Stimulated activated CD8-positive, alpha-beta memory T cell treated with anti-CD3 and anti-CD28 coated beads, Interleukin-15, amount 100 ng/mL, for 48 hours (primary cell): ENCODE data around the gene ARHGAP10.

Experiments
- DNase-seq, 2 donors: peaks; one replicate each; pipeline ENCODE4 v3.0.0-alpha.2; 2020; ENCODE audit warnings: low read depth in 2 of 2

ARHGAP10 gene

DNA sequence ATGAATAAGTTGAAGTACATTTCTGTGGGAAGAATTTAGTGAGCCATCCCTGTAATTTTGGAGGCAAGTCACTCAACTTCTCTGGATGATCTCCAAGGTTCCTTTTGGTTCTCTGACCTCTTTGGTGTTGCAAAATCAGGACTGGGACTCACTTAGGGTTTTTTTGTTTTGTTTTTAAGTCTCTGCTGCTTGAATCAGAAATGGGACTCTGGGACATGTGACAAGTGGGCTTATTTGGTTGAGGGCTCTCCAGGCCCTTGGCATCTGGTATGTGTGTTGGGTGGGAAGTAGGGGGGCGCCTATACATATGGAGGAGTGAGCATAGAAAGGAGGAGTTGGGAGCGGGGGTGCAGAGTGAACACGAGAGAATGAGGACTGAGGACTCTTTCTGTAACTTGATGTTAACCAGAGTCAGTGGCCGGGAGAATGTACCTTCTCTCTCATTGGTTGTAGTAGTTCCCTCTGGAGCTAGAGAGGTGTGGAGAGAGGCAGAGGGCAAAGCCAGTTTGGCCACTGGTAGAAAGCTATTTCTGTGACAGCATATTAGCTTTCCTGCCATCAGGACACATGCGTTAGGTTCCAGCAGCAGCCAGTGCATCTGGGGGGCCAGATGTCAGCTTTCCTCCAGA is 1.9 kb downstream of the ARHGAP10 start:
- no peak for DNase-seq

DNA sequence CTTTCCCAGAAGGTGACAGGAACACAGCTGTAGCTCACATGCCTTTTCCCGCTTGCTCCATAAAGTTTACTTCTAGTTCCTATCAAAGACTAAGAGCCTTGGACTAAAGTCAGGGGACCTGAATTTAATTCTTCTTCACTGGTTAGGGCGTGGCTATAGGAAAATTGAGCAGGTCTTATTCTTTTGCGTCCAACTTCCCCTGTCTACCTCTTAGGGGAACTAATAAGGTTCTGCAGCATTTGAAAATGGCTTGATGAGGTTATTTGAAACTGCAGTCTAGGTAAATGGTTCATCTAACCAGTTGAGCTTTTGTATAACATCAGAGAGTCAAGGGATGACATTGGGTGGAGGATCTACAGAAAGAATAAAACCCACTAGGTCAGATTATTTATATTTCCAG is 2.6 kb downstream of the ARHGAP10 start:
- DNase-seq = no peak

DNA sequence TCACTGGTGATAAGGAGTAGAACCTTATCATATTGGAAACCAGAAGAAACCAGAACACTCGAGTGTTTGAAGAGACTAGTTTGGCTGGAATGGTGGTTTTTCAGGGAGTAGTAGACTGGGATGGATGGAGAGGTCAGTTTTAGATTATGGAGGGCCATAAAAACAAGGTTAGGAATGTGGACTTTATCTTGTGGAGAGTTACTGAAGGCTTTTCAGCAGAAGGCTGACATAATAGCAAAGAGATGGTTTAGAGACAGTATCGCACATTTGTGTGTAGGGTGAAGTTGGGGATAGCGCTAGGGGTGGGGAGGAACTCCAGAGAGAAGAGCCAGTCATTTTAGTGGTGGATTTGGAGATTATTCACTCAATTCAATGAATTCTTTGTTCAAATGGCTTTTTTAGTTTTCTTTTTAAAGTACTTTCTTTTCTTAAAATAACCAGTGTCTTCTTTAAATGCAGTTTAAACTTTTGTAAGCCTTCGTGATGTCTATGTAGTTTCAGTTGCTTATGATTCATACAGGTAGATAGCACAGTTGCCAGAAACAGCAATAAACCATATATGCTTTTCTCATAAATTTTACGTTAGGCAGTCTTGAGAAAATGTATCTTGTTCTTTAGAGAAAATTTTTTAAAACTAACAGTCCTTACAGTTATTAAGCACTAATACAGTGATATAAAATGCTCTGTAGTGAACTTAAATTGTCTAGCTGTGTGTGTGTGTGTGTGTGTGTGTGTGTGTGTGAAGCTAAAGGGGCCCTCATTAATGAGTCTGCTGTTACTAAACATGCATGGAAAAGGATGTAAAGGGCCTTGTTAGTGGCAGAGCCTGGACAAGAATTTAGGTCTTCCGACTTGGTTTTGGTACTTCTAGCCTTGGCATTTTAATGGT is 3.8 kb downstream of the ARHGAP10 start:
- DNase-seq = no peak

- no peak for DNase-seq
Measured at GRCh38 chr4:147736458-147736857, 4.6 kb downstream of the ARHGAP10 start.

- DNase-seq = no peak
Measured at GRCh38 chr4:147737623-147738022, 5.7 kb downstream of the ARHGAP10 start.

DNA sequence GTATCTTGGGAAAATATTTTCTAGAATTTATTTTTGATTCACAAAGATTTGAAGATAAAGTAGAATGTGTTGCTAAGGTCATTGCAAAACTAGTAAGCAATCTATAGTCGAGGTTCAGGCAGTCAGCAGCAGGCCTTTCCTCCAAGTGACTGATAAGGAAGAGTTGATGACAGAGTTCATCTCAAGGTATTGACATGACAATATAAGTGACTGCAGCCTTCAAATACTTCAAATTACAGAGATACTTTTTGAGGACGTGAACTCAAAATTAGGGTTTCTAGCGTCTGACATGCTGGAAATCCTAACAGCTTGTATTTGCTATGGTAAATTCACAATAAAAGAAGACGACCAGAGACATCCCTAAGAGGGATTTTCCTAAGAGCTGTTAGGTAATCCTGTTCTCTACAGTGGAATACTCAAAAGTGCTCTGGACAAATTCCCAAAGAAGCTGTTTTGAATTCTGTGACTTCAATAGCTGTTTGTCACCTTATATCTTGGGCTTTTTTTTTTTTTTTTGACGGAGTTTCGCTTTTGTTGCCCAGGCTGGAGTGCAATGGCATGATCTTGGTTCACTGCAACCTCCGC is 7.4 kb downstream of the ARHGAP10 start:
- DNase-seq = no peak

DNA sequence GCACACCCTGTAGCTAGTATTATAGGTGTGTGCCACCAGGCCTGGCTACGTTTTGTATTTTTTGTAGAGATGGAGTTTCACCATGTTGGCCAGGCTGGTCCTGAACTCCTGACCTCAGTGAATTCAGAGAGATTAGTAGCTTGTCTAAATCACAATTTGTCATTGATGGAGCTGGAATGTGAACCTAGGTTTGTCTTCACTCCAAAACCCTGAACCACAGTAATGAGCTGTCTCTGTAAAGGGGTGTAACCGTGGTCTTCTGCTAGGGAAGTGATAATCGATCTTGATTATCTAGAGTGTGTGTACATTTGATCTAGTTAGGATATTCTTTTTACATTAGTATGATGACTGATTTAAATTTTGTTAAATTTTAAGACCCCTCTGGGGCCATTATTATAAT is 8.3 kb downstream of the ARHGAP10 start:
- no peak for DNase-seq

DNA sequence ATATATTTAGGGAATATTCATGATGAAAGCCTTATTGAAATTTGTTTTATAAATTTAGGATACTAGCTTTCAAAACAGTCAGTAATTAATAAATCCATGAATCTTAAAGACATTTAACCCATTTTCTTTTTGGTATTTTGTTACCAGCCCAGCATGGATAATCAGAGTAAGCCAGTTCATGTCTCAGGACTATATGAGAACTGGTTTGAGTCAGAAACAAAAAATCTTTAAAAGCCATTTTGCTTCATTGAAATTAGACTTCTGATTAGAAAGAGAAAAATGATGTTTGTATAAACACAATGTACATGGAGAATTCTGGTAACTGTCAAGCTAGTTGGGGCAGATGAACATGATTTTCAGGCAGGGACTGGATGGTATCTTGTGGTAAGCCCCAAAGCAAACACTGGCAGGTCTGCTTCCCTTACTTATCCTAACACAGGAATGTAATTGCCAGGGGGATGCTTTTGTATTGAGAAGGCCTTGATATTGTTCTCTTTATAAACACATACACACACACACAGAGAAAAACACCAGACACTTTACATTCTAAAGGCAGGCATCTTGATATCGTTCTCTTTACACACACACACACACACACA is 9.4 kb downstream of the ARHGAP10 start:
- DNase-seq = no peak

DNA sequence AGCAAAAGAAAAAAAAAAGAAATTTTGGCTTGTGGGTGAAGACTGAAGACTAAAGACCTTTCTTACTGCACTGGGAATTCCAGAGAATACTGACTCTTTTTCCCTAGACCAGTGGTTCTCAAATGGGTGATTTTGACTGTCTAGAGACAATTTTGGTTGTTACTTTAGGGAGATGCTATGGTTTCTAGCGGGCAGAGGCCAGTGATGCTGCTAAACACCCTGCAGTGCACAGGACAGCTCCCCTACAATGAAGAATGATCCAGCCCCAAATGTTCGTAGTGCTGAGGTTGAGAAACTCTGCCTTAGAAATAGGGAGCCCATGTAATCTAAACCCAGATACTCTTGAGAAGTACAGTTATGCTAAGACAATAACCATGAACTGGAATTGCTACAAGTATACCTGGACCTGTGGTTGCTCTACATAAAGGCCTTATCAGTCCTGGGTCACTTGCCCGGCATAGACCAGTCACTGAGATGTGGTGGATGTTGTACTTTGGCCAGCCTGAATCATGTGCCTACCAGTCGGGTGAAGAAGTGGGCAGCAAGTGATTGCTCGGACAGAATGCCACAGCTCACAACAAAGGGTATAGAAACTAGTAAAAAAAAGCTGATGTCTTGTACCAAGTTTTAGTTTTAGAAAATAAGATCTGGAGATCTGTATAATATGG is 16.0 kb downstream of the ARHGAP10 start:
- no peak for DNase-seq

DNA sequence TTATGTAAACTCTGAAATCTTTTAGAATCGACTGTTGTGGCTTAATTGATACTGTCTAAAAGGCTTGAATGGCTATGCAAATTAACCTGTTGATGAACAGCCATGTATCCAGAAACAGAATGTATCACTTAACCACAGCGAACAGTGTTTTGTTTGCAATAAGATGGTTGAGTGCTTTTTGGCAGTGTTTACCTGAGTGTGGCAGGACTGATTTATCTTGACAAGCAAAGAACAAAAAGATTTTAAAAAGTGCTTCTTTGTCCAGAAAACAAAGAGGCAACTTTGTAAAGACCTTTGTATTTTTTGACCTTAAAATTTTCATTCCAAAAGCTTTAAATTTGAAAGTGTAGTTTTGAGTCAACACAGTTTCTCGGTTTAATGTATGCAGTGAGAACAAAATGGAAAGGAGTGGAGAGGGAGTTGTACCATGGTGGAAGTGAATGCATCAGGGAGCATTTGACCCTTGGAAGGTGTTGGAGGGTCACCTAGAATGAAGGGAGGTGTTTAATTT is 18.0 kb downstream of the ARHGAP10 start:
- DNase-seq = no peak

GRCh38 chr4:147753047-147753446 is 21.2 kb downstream of the ARHGAP10 start:
- no peak for DNase-seq

GRCh38 chr4:147754037-147754445 is 22.2 kb downstream of the ARHGAP10 start:
- no peak for DNase-seq

GRCh38 chr4:147755561-147756295 is 23.8 kb downstream of the ARHGAP10 start:
- no peak for DNase-seq

DNA sequence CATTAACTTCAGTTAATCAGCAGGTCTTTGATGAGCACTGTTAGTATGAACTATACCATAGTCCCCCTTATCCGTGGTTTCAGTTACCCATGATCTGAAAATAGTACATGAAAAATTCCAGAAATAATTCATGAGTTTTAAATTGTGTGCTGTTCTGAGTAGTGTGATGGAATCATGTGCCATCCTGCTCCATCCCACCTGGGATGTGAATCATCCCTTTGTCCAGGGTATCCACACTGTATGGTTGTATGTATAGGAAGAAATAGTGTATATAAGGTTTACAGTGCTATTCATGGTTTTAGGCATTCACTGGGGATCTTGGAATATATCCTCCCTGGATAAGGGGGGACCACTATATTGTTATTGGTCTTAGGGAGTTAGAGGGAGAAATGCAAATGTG is 24.5 kb downstream of the ARHGAP10 start:
- DNase-seq = no peak

DNA sequence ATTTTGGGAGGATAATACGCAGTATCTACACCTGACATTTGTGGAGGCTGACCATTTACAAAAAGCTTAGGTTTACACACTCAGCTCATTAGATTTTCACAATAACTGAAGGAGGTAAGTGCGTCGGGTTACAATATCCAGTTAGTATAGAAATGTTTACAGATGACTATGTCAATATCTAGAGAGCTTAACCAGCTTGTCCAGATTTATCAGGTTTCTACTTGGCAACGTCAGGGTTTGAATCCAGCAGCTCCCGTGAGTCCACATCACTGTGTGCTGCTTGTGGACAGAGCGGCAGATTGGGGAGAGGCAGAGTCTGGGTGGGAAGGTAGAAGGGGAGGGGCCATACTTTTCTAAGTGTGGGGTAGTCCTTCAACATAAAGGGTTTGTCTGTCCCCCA is 28.3 kb downstream of the ARHGAP10 start:
- no peak for DNase-seq

GRCh38 chr4:147760695-147761094 is 28.8 kb downstream of the ARHGAP10 start:
- DNase-seq = no peak

DNA sequence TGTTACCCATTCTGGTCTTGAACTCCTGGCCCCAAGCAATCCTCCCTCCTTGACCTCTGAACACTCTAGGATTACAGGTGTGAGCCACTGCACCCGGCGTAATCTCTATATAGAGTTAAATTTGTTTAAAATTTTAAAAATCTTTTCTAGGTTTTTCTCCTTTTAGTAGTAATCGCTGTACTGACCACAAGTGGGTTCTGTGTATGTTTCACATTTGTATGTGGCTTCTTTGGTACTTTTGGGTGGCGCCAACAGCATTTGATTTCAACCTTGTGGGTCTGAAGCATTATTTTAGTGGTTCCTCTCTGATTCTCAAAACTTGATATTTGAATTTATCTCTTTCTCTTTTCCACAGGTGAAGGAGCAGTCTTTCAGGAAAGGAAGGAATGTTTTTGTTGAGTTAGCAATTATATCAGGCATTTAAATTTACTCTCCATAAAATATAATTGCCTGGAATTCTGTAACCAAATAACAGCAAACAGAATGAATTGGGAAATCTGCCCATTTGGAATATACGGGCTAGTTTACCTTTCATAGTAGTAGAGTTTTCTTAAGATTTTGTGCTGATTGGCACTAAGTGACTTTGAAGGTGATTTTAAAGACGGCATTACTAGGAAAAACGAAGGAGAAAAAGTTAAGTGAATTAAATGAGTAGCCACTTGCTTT is 29.5 kb downstream of the ARHGAP10 start:
- no peak for DNase-seq

DNA sequence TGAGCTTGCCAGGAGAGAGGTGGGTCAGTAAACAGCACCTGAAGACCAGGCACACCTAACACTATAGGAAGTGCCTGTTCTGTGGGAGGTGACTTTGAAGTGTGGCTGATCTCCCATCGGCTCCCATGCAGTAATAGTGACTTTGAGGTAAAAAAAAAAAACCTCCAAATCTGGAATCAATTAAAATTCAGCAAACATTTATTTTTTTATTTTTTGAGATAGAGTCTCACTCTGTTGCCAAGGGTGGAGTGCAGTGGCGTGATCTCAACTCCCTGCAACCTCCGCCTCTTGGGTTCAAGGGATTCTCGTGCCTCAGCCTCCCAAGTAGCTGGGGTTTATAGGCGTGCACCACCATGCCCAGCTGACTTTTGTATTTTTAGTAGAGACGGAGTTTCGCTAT is 32.4 kb downstream of the ARHGAP10 start:
- DNase-seq = no peak

GRCh38 chr4:147765121-147765529 is 33.2 kb downstream of the ARHGAP10 start:
- no peak for DNase-seq

GRCh38 chr4:147768113-147768512 is 36.2 kb downstream of the ARHGAP10 start:
- no peak for DNase-seq

GRCh38 chr4:147769386-147769785 is 37.5 kb downstream of the ARHGAP10 start:
- DNase-seq = no peak
